Activated naive CD8-positive, alpha-beta T cell treated with anti-CD3 and anti-CD28 coated beads for 36 hours (primary cell): ENCODE data around the gene DRGX. TPM values are rescaled to one million over a fixed set of nuclear protein-coding genes. Genes with fewer than 3 reads are reported as not detected.

ENCODE experiments used
- DNase-seq: peaks from one replicate; pipeline ENCODE4 v3.0.0; 2021
- H3K27ac Mint-ChIP-seq: one replicate; pipeline ENCODE4 v1.8.0; 2022; ENCODE audit warnings: mild to moderate bottlenecking, moderate library complexity, mixed read lengths
- H3K27me3 Mint-ChIP-seq: one replicate; pipeline ENCODE4 v1.8.0; 2022; ENCODE audit warnings: mild to moderate bottlenecking, mixed read lengths
- H3K36me3 Mint-ChIP-seq: one replicate; pipeline ENCODE4 v1.8.0; 2021; ENCODE audit warnings: mild to moderate bottlenecking, mixed read lengths
- H3K4me1 Mint-ChIP-seq: one replicate; pipeline ENCODE4 v1.8.0; 2021; ENCODE audit warnings: mixed read lengths
- H3K4me3 Mint-ChIP-seq: one replicate; pipeline ENCODE4 v1.8.0; 2022; ENCODE audit warnings: mild to moderate bottlenecking, moderate library complexity, mixed read lengths
- H3K9me3 Mint-ChIP-seq: one replicate; pipeline ENCODE4 v1.8.0; 2022; ENCODE audit warnings: mixed read lengths
- total RNA-seq, 2 experiments: library from RNA; stranded (reverse); gene quantifications; one replicate each; pipeline ENCODE4 v1.2.3, GENCODE V29; 2021

Gene DRGX
- total RNA-seq, 2 experiments from 2014 or later = not detected

- no peak overlapping the region for H3K27ac Mint-ChIP-seq
- no peak for DNase-seq
These were observed 31.1 kb downstream of the DRGX start for GRCh38 chr10:49364747-49365146.

DNA sequence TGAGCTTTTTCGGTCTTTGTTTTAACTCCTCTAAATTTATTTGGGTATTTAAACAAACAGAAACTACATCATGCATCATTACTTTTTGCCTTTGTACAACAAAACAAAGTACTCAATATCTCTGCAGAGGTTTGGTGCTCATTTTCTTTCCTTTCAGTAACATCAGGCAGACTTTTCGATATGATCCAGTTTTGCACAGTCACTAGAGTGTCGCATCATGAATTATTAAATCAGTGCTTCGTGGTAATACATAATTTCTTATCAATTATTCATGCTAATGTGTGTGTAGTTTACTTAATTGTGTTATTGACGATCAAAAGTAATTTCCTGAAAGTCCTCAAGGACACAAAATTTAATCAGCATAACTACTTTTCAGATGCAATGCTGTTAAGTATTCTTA, 31.8 kb downstream of the DRGX start:
- Mint-ChIP-seq H3K27me3 (peaks cover 3% of the 10 kb centered on the region), H3K27ac (no peak overlapping the region), H3K36me3 (no peaks in the 10 kb centered on the region), H3K4me3 (no peak overlapping the region), H3K4me1 (no peaks in the 10 kb centered on the region), H3K9me3 (no peaks in the 10 kb centered on the region)
- DNase-seq = no peak

More at GRCh38 chr10:49364747-49365146, 31.1 kb downstream of the DRGX start:
- Mint-ChIP-seq H3K4me3 (no peak overlapping the region), H3K27me3 (peaks cover 3% of the 10 kb centered on the region), H3K9me3 (no peaks in the 10 kb centered on the region), H3K4me1 (no peaks in the 10 kb centered on the region), H3K36me3 (no peaks in the 10 kb centered on the region)

DNA sequence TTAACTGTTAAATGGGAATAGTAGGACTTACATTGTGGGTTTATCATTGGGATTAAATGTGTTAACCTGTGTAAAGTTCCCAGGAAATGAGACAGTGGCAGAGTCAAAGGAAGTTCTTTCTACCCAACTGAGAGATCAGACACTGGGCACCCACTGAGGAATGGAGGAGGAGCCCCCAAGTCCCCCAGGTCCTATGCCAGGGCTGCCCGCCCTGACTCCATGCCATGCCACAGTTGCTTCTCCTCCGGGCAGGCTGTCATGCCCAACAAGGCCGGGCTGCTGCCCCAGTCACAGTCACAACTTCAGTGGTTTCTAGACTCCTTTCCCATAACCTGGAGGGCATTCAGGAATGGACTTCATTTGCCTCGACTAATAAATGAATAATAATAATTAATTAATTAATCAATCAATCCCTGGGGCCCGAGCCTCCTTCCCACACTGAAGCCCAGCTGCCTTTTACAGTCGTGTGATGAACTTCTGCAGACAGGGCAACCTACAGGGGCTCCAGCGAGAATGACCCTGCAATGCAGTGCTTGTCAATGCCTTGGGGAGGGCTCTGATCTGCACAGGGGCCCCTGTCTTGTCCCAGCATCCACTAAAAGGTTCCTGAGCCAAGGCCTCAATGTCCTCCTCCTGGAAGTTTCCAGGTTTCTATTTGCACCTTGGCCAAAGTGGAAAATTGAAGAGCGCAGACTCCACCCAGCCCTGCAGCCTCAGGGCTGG, 32.4 kb downstream of the DRGX start:
- no peak overlapping the region for H3K27ac Mint-ChIP-seq
- H3K9me3 Mint-ChIP-seq = no peaks in the 10 kb centered on the region
- no peak overlapping the region for H3K4me3 Mint-ChIP-seq
- H3K36me3 Mint-ChIP-seq = no peaks in the 10 kb centered on the region
- DNase-seq = no peak
- no peaks in the 10 kb centered on the region for H3K4me1 Mint-ChIP-seq
- H3K27me3 Mint-ChIP-seq = peaks cover 3% of the 10 kb centered on the region

GRCh38 chr10:49362596-49363260, 33.2 kb downstream of the DRGX start:
- Mint-ChIP-seq H3K4me1 (no peaks in the 10 kb centered on the region), H3K36me3 (no peaks in the 10 kb centered on the region), H3K9me3 (no peaks in the 10 kb centered on the region), H3K27ac (no peak overlapping the region), H3K27me3 (peaks cover 3% of the 10 kb centered on the region), H3K4me3 (no peak overlapping the region)
- no peak for DNase-seq

DNA sequence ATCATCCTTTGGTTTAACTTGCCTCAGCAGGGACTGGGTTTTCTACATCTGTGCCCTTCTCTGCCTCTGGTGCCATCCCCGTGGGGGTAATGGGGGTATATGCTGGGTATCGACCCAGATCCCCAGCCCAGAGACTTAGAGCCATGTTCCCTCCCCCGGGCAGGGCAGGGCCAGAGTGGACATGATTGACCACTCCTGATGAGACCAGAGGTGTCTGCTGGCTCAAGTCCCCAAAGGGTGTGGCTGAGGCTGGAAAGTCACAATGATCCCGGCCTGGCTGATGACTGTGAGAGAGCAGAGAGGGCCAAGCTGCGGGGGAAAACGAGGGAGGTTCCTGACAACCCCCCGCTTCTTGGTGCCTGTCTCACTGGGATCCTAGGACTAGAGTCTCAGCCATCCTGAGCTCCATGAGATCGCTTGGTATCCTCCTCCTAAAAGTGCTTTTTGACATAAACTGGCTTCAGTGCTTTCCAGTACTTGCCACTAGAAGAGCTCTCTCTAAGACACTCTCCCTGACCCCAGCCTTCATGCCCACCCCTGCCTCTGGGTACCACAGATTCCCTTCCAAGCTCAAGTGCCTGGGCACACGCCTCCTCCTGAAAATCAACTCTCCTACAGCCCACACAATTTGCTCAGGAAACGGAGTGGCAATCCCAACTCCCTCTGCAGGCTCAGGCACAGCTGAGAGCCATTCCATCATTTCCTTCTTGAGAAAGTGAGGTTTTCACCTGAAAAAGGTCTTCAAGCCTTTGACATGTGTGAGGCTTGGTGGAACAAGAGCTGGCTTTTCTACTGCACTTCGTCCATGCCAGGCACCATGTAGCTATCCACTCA, 33.9 kb downstream of the DRGX start:
- Mint-ChIP-seq H3K36me3 (no peaks in the 10 kb centered on the region), H3K4me1 (no peaks in the 10 kb centered on the region), H3K27ac (no peak overlapping the region), H3K9me3 (no peaks in the 10 kb centered on the region), H3K4me3 (no peak overlapping the region), H3K27me3 (peaks cover 3% of the 10 kb centered on the region)
- DNase-seq = no peak

GRCh38 chr10:49361178-49361554, 34.7 kb downstream of the DRGX start:
- Mint-ChIP-seq H3K36me3 (no peaks in the 10 kb centered on the region), H3K4me3 (no peak overlapping the region), H3K27me3 (peaks cover 1% of the 10 kb centered on the region), H3K27ac (no peak overlapping the region), H3K4me1 (peaks cover 3% of the 10 kb centered on the region), H3K9me3 (no peaks in the 10 kb centered on the region)
- DNase-seq = no peak

DNA sequence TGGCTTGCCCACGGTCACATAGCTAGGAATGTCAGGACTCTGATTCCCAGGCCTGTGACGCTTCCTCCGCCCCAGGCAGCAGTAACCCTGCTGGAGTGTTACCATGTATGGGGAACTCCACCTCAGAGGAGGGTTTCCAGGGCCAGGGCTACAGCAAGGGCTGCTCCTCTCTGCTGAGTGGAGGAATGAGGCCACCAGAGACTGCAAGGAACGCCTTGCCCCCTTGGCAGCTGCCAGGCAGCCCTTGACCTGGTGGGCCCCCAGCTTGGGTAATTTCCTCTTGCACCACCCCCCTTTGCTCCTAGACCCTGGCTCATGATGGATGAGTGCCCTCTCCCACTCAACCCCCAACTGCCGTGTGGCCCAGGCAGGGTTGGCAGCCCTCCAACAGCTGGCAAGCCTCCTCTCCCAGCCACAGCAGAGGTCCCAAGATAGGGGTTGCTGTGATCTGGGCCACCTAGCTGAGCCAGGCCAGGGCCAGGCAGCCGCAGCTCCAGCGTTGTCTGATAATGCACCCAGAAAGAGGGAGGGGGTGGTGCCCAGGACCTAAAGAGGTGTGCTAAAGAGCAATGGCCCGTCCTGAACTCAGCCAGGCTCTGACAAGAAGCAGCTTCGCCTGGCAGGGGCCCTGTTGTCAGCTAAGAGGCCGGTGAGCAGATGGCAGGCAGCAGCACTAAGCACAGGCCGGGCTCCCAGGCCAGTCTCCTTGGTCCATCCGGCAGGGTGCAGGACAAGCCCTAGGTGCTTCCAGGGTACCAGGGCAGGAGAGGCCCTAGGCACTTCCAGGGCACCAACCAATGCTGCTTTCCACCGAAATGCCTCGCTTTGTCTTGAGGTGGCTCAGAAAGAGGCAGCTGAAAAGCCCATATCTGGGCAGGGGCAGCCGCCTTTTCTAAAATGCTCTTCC, 35.4 kb downstream of the DRGX start:
- no peak overlapping the region for H3K4me3 Mint-ChIP-seq
- H3K27ac Mint-ChIP-seq = no peak overlapping the region
- DNase-seq = no peak
- peaks cover 3% of the 10 kb centered on the region for H3K4me1 Mint-ChIP-seq
- no peaks in the 10 kb centered on the region for H3K27me3 Mint-ChIP-seq
- no peaks in the 10 kb centered on the region for H3K36me3 Mint-ChIP-seq
- H3K9me3 Mint-ChIP-seq = no peaks in the 10 kb centered on the region

DNA sequence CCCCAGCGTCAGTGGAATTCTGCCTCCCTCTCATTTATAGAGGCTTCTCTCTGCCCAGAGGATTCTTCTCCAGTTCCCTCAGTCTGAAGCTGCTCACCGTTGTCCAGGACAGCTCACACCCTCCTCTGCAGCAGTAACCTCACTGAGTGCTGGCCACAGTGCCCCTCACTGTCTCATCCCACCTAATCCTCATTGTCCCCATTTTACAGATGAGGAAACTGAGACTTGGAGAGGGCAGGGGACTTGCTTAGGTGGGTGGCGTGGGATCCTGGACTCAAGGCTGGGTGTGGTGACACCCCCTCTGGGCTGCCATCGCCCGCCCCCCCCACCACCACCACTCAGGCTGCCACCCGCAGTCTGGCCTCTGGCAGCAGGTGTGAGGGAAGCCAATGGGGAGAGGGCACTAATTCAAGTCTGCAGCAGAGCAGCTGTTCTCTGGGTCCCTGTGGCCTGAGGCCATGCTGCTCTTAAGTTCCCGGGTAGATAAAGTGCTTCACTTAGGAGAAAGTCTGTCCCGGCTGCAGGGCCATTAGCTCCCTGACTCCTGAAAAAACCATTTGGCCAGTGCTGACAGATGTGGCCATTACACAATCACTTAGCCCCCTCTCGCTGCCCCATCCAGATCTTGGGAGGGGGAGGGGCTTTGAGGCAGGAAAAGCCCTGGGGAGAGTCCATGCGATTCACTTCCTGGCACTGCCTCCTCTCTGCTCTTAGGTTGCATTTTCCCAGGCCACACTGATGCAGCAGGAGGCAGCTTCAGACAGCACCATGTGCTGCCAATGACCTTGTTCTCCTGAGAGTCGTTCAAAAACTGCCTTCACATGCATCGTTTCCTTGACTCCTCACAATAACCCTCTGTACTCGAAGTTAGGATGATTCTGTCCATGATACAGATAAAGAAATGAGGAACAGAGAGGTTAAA, 36.3 kb downstream of the DRGX start:
- no peaks in the 10 kb centered on the region for H3K9me3 Mint-ChIP-seq
- H3K27me3 Mint-ChIP-seq = no peaks in the 10 kb centered on the region
- no peak overlapping the region for H3K27ac Mint-ChIP-seq
- no peak overlapping the region for H3K4me3 Mint-ChIP-seq
- H3K36me3 Mint-ChIP-seq = no peaks in the 10 kb centered on the region
- H3K4me1 Mint-ChIP-seq = peaks cover 3% of the 10 kb centered on the region
- DNase-seq = no peak

- Mint-ChIP-seq H3K27me3 (no peaks in the 10 kb centered on the region), H3K9me3 (no peaks in the 10 kb centered on the region), H3K4me3 (no peak overlapping the region), H3K4me1 (peaks cover 3% of the 10 kb centered on the region), H3K36me3 (no peaks in the 10 kb centered on the region), H3K27ac (no peak overlapping the region)
- no peak for DNase-seq
These were observed 38.0 kb downstream of the DRGX start for GRCh38 chr10:49357910-49358309.

DNA sequence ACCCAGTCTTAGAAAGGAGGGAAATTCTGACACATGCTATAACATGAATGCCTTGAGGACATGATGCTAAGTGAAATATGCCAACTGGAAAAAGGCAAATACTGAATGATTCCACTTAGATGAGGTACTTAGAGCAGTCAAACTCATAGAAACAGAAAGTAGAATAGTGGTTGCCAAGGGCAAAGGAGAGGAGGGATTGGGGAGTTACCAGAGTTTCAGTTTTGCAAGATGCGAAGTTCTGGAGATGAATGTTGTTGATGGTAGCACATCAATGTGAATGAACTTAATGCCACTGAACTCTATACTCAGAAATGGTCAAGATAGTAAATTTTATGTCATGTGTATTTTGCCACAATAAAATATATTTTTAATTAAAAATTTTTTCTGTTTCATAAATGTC, 38.9 kb downstream of the DRGX start:
- Mint-ChIP-seq H3K9me3 (no peaks in the 10 kb centered on the region), H3K27ac (no peak overlapping the region), H3K36me3 (no peaks in the 10 kb centered on the region), H3K4me1 (peaks cover 3% of the 10 kb centered on the region), H3K27me3 (no peaks in the 10 kb centered on the region), H3K4me3 (no peak overlapping the region)
- DNase-seq = no peak

DNA sequence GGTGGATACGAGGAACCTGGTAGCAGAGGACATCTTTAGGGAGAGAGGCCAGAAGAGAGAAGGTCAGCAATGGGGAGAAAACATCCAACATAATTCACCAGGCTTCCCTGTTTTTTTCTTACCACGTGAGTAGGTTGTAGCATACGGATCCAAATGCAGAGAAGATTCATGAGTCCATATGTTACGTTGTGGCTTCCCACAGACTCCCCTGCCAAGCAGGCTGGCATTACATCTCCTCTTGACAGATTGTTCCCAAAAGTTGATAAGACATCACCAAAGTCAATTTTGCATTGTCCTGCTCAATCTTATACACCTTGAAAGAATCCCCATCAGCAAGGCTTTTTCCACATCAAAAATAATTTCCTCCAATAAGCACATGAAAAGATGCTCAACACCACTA, 39.7 kb downstream of the DRGX start:
- H3K36me3 Mint-ChIP-seq = no peaks in the 10 kb centered on the region
- DNase-seq = no peak
- no peaks in the 10 kb centered on the region for H3K27me3 Mint-ChIP-seq
- no peak overlapping the region for H3K27ac Mint-ChIP-seq
- H3K4me1 Mint-ChIP-seq = peaks cover 3% of the 10 kb centered on the region
- no peaks in the 10 kb centered on the region for H3K9me3 Mint-ChIP-seq
- no peak overlapping the region for H3K4me3 Mint-ChIP-seq

DNA sequence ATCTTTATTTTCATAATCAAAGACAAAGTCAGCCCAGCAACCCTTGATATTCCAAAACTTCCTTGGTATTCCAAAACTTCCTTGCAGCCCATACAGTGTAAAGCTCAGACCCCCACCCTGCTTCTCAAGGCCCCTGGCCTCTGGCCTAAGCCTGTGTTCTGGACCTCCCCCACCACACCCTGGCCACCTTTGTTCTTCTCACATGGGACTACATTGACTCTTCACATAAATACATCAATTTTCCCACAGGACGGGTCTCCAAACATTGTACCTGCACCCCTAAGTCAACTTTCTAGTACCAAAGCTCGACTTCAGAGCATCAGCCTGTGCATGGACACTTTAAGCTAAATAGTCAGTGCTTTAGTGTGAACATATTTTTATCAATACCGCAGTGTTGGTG, 40.7 kb downstream of the DRGX start:
- peaks cover 2% of the 10 kb centered on the region for H3K9me3 Mint-ChIP-seq
- no peak for DNase-seq
- H3K4me1 Mint-ChIP-seq = peaks cover 3% of the 10 kb centered on the region
- H3K4me3 Mint-ChIP-seq = no peak overlapping the region
- no peak overlapping the region for H3K27ac Mint-ChIP-seq
- no peaks in the 10 kb centered on the region for H3K36me3 Mint-ChIP-seq
- H3K27me3 Mint-ChIP-seq = no peaks in the 10 kb centered on the region

DNA sequence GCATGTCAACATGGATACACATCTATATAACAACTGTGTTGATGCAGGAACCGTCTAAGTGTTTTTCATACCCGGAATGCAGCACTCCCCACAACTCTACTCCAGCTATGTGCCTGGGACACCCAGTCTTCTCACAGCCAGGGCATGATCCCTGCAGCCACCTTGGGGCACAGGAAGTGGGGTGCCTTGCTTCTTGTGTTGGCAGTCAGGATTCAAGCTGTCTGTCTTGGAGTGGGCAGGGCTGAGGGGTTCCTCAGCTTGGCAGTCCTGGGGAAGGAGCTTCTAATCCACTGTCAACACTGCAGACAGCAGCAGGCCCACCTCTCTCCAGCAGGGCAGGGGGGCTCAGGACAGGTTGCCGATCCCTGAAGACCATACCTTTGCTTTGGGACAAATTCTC, 41.3 kb downstream of the DRGX start:
- peaks cover 3% of the 10 kb centered on the region for H3K4me1 Mint-ChIP-seq
- H3K27me3 Mint-ChIP-seq = no peaks in the 10 kb centered on the region
- no peak overlapping the region for H3K4me3 Mint-ChIP-seq
- peaks cover 5% of the 10 kb centered on the region for H3K9me3 Mint-ChIP-seq
- DNase-seq = no peak
- H3K27ac Mint-ChIP-seq = no peak overlapping the region
- no peaks in the 10 kb centered on the region for H3K36me3 Mint-ChIP-seq
